Keratinocyte (primary cell): ENCODE measurements around the gene CCDC149. TPM values are rescaled to one million over a fixed set of nuclear protein-coding genes. Genes with fewer than 3 reads are reported as not detected.

ENCODE experiments used
- DNase-seq: peaks from one replicate; pipeline ENCODE4 v3.0.0-alpha.2; 2011; ENCODE audit warnings: low read depth, missing footprints, low spot score
- FAIRE-seq: peaks from 2 replicates; lab custom pipeline; 2011; peaks lifted over from hg19 to GRCh38; lab: Jason Lieb, UNC
- H2AFZ ChIP-seq: 2 replicates; pipeline ENCODE4 v1.6.0; 2012; ENCODE audit warnings: low read length, control low read depth, inconsistent platforms; ENCODE audit not compliant: control insufficient read depth
- H3K27ac ChIP-seq: 2 replicates; pipeline ENCODE4 v1.5.1; 2011; ENCODE audit warnings: low read length; ENCODE audit not compliant: control insufficient read depth, insufficient read depth
- H3K27me3 ChIP-seq: 3 replicates; pipeline ENCODE4 v1.6.0; 2011; ENCODE audit warnings: low read length; ENCODE audit not compliant: control insufficient read depth, insufficient read depth; ENCODE audit errors: extremely low read depth
- H3K36me3 ChIP-seq, 2 experiments: 2 replicates in 1 of 2; 3 replicates in 1 of 2; pipeline ENCODE4 v1.5.1; 2011; ENCODE audit warnings: low read length in 2 of 2, mild to moderate bottlenecking in 1 of 2; ENCODE audit not compliant: control insufficient read depth in 2 of 2, insufficient read depth in 2 of 2; ENCODE audit errors: extremely low read depth in 1 of 2
- H3K4me1 ChIP-seq: 3 replicates; pipeline ENCODE4 v1.5.1; 2011; ENCODE audit warnings: low read length; ENCODE audit not compliant: control insufficient read depth, insufficient read depth; ENCODE audit errors: extremely low read depth
- H3K4me2 ChIP-seq: 3 replicates; pipeline ENCODE4 v1.6.0; 2011; ENCODE audit warnings: low read depth, low read length; ENCODE audit not compliant: control insufficient read depth, insufficient read depth; ENCODE audit errors: extremely low read depth
- H3K4me3 ChIP-seq, 3 experiments: fragments of 200-600 bp in 1 of 3; sonication (generic) in 1 of 3; 2 replicates in 2 of 3; 3 replicates in 1 of 3; pipeline ENCODE4 v1.5.1; 2011 to 2016; ENCODE audit warnings: low read length in 3 of 3, mild to moderate bottlenecking in 3 of 3, control low read depth in 2 of 3, inconsistent platforms in 1 of 3, low read depth in 1 of 3, mixed read lengths in 1 of 3, mixed run types in 1 of 3, moderate library complexity in 1 of 3; ENCODE audit not compliant: control insufficient read depth in 2 of 3, insufficient read depth in 2 of 3; ENCODE audit errors: extremely low read depth in 1 of 3
- H3K79me2 ChIP-seq: 2 replicates; pipeline ENCODE4 v1.6.0; 2012; ENCODE audit warnings: low read length; ENCODE audit not compliant: control insufficient read depth, insufficient read depth
- H3K9ac ChIP-seq: 3 replicates; pipeline ENCODE4 v1.6.0; 2011; ENCODE audit warnings: low read length; ENCODE audit not compliant: control insufficient read depth, insufficient read depth; ENCODE audit errors: extremely low read depth
- H3K9me1 ChIP-seq: 3 replicates; pipeline ENCODE4 v1.6.0; 2011; ENCODE audit warnings: low read length; ENCODE audit not compliant: control insufficient read depth, insufficient read depth; ENCODE audit errors: extremely low read depth
- H3K9me3 ChIP-seq: 2 replicates; pipeline ENCODE4 v1.5.1; 2012; ENCODE audit warnings: low read depth, low read length; ENCODE audit not compliant: control insufficient read depth
- H4K20me1 ChIP-seq: 3 replicates; pipeline ENCODE4 v1.6.0; 2011; ENCODE audit warnings: low read length; ENCODE audit not compliant: control insufficient read depth, insufficient read depth; ENCODE audit errors: extremely low read depth
- CTCF ChIP-seq, 3 experiments: IDR thresholded peaks in 1 of 3; conservative IDR thresholded peaks in 1 of 3; optimal IDR thresholded peaks in 1 of 3; 2 replicates in 2 of 3; 3 replicates in 1 of 3; pipeline versions ENCODE3 to v1.5.1; 2011; ENCODE audit warnings: low read length in 3 of 3, mild to moderate bottlenecking in 3 of 3, moderate library complexity in 2 of 3, control low read depth in 1 of 3, inconsistent platforms in 1 of 3; ENCODE audit not compliant: insufficient read depth in 2 of 3; ENCODE audit errors: extremely low read depth in 1 of 3
- EZH2 ChIP-seq: IDR thresholded peaks from one replicate; pipeline ENCODE4 v1.6.1; 2012; ENCODE audit warnings: inconsistent platforms, mild to moderate bottlenecking, low read length, moderate library complexity
- dilution Hi-C: fragments of 300-500 bp; cut with MboI; formaldehyde crosslinking; loops from one replicate; pipeline ENCODE4 v1.7.0; 2020; ENCODE audit warnings: low sequenced_read_pairs; ENCODE audit not compliant: extremely low pct_ligation_motif_present
- polyA plus RNA-seq, 5 experiments: library from polyadenylated mRNA; depleted of rRNA in 3 of 5; stranded (reverse) in 3 of 5; stranded (forward) in 1 of 5; unstranded in 1 of 5; fragments of >200 nt; gene quantifications; 1 replicate in 1 of 5; 2 replicates in 3 of 5; 3 replicates in 1 of 5; pipeline versions ENCODE4 v1.2.1 to v1.2.3, GENCODE V29; 2011 to 2012; ENCODE audit warnings: missing spikeins in 2 of 5, low read depth in 1 of 5, low replicate concordance in 1 of 5

CCDC149 gene
- polyA plus RNA-seq, 1 donor (not counting 4 experiments of a cell fraction or from before 2014, with no cell fraction given) = 2.1 TPM

DNA sequence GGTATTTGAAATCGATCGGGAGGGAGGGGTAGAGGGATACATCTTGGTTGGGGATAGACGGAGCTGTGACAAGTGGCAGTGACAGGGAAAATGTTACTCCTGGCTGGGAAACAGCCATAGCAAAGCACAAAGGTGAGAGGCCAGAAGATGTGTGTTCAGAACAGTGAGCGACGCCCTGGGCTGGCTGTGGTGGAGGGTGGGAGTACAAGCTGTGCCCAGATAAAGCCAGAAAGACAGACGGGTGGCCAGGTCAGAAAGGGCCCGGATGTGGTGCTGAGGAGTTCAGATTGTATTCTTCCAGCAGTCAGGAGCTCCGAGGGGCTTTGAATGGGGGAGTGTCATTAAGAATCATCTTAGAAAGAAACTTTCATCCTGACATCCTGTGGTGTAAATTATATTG is 27.9 kb downstream of the CCDC149 start:
- Histone ChIP-seq H3K9ac (no peak overlapping the region), H3K4me3 (no peak overlapping the region), H3K4me1 (no peaks in the 10 kb centered on the region), H3K9me1 (no peaks in the 10 kb centered on the region), H3K4me2 (no peak overlapping the region), H2AFZ (no peak overlapping the region), H3K27ac (no peak overlapping the region), H3K27me3 (no peaks in the 10 kb centered on the region), H3K79me2 (no peaks in the 10 kb centered on the region), H4K20me1 (no peaks in the 10 kb centered on the region), H3K9me3 (no peaks in the 10 kb centered on the region), H3K36me3 (no peaks in the 10 kb centered on the region)
- TF ChIP-seq CTCF (optimal IDR thresholded peaks at IDR 0.05 in 1 of 3, IDR thresholded peaks at IDR 0.05 in 1 of 3, conservative IDR thresholded peaks at IDR 0.05 in 1 of 3; ENCODE audit: extremely low read depth in 1 of 3, insufficient read depth in 2 of 3, low read length in 3 of 3) = no peak
- TF ChIP-seq EZH2 = no peak
- DNase-seq = no peak
- FAIRE-seq = no peak
- dilution Hi-C loops = no loop called here

- Histone ChIP-seq H3K36me3 (no peaks in the 10 kb centered on the region), H3K4me3 (no peak overlapping the region), H3K79me2 (no peaks in the 10 kb centered on the region), H3K9me1 (no peaks in the 10 kb centered on the region), H4K20me1 (no peaks in the 10 kb centered on the region), H3K9me3 (no peaks in the 10 kb centered on the region), H3K4me2 (no peak overlapping the region), H3K27ac (no peak overlapping the region), H2AFZ (no peak overlapping the region), H3K27me3 (no peaks in the 10 kb centered on the region), H3K4me1 (no peaks in the 10 kb centered on the region), H3K9ac (no peak overlapping the region)
- dilution Hi-C loops = no loop called here
- TF ChIP-seq EZH2 (no peak), CTCF (optimal IDR thresholded peaks at IDR 0.05 in 1 of 3, IDR thresholded peaks at IDR 0.05 in 1 of 3, conservative IDR thresholded peaks at IDR 0.05 in 1 of 3; ENCODE audit: extremely low read depth in 1 of 3, insufficient read depth in 2 of 3, low read length in 3 of 3) (no peak)
- DNase-seq (no peak), FAIRE-seq (no peak)
Observed at GRCh38 chr4:24881508-24882196, 31.2 kb downstream of the CCDC149 start.
